PC-9 (cell line): ENCODE data around the gene FAM20B. TPM values are rescaled to one million over a fixed set of nuclear protein-coding genes. Genes with fewer than 3 reads are reported as not detected.
A peak's percentile ranks its signal among the peaks of the same experiment; 100 is the strongest.

ENCODE experiments used
- BruUV-seq: library from RNA; stranded (reverse); fragments of 400-500 nt; replicated peaks from 2 replicates; lab custom pipeline; 2021; lab: Mats Ljungman, UMichigan
- CTCF ChIA-PET: fragments of 300-600 bp; sonication (Branson Sonifier 250); formaldehyde crosslinking; loops from one replicate; lab custom pipeline; 2022; ENCODE audit warnings: antibody characterized with exemption; lab: Charles Lee
- POLR2A ChIA-PET: fragments of 300-600 bp; sonication (Branson Sonifier 250); formaldehyde crosslinking; loops from one replicate; lab custom pipeline; 2022; ENCODE audit warnings: antibody characterized with exemption; ENCODE audit not compliant: unreplicated experiment; lab: Charles Lee
- DNase-seq, 2 experiments: peaks; one replicate each; pipeline versions ENCODE4 v3.0.0 to v3.0.0-alpha.2; 2015 to 2022; ENCODE audit warnings: mixed read lengths in 1 of 2
- H2AFZ ChIP-seq: fragments of 200-600 bp; sonication (generic); 2 replicates; pipeline ENCODE4 v1.8.1; 2017; ENCODE audit warnings: antibody characterized with exemption
- H3F3A ChIP-seq: fragments of 200-600 bp; sonication (generic); 2 replicates; pipeline ENCODE4 v1.8.1; 2017; ENCODE audit warnings: antibody characterized with exemption, mild to moderate bottlenecking, low read depth; ENCODE audit not compliant: insufficient read depth
- H3K27ac ChIP-seq: fragments of 200-600 bp; sonication (generic); 2 replicates; pipeline ENCODE4 v1.6.1; 2016; ENCODE audit warnings: mixed run types
- H3K27me3 ChIP-seq: fragments of 200-600 bp; sonication (generic); 2 replicates; pipeline ENCODE4 v1.6.1; 2016; ENCODE audit warnings: low read depth, mixed run types; ENCODE audit not compliant: insufficient read depth
- H3K36me3 ChIP-seq: fragments of 200-600 bp; sonication (generic); 2 replicates; pipeline ENCODE4 v1.6.1; 2016; ENCODE audit warnings: low read depth, mixed run types
- H3K4me1 ChIP-seq: fragments of 200-600 bp; sonication (generic); replicated peaks from 2 replicates; pipeline ENCODE4 v1.6.1; 2016; ENCODE audit warnings: mixed run types; ENCODE audit not compliant: insufficient read depth
- H3K4me2 ChIP-seq: fragments of 200-600 bp; sonication (generic); 2 replicates; pipeline ENCODE4 v1.6.1; 2017; ENCODE audit warnings: mixed run types
- H3K4me3 ChIP-seq: fragments of 200-600 bp; sonication (generic); 2 replicates; pipeline ENCODE4 v1.6.1; 2016; ENCODE audit warnings: mixed run types
- H3K79me2 ChIP-seq: fragments of 200-600 bp; sonication (generic); 2 replicates; pipeline ENCODE4 v1.6.1; 2017; ENCODE audit warnings: low read depth, mixed run types
- H3K9me2 ChIP-seq: fragments of 200-600 bp; sonication (generic); 2 replicates; pipeline ENCODE4 v1.8.1; 2017; ENCODE audit warnings: mild to moderate bottlenecking; ENCODE audit not compliant: insufficient read depth
- H3K9me3 ChIP-seq: fragments of 200-600 bp; sonication (generic); 2 replicates; pipeline ENCODE4 v1.8.1; 2016; ENCODE audit warnings: low read depth; ENCODE audit not compliant: insufficient read depth
- H4K20me1 ChIP-seq: fragments of 200-600 bp; sonication (generic); 2 replicates; pipeline ENCODE4 v1.8.1; 2017; ENCODE audit not compliant: insufficient read depth
- EZH2 ChIP-seq: fragments of 200-600 bp; sonication (generic); IDR thresholded peaks from 2 replicates; pipeline ENCODE4 v1.8.0; 2017; ENCODE audit warnings: antibody characterized with exemption, low read depth
- intact Hi-C: fragments of 100-400 bp; cut with micrococcal nuclease; formaldehyde crosslinking; loops from one replicate; pipeline ENCODE4 v1.10.0; 2022; ENCODE audit not compliant: unreplicated experiment
- total RNA-seq: library from RNA; stranded (reverse); gene quantifications from 2 replicates; pipeline ENCODE4 v1.2.3, GENCODE V29; 2021
- TF ChIP-seq, protein P1 (sequence below): fragments of 200-600 bp; sonication (generic); conservative IDR thresholded peaks from 2 replicates; pipeline ENCODE4 v1.6.1; 2017; ENCODE audit warnings: mixed run types, antibody characterized with exemption, mild to moderate bottlenecking, moderate library complexity

Gene FAM20B
- total RNA-seq, 1 experiment from 2014 or later, result 80.5 TPM

DNA sequence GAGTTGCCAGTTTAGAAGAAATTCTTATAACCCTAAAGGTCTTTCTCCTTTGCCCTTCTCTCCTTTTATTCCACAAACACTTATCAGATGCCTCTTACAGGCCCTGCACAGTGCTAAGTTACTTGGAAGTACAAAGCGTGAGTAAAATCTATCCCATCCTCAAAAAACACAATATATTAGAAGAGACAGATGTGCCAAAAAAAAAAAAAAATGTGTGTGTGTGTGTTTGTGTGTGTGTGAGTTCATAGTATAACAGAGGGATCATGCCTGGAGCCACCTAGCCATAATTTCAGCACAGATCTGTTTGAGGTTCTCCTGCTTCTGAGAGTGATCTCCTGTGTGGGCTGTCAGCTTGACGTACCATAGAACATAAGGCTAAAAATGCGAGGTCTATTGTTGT, 5.0 kb downstream of the FAM20B start:
- ChIA-PET POLR2A (no interaction called here), CTCF (interaction anchor here (0.6 kb wide), 1 partner anchor 137 kb away, joined by 5 read pairs; no protein-coding TSS in a partner anchor)
- Histone ChIP-seq H3K9me3 (no peaks in the 10 kb centered on the region), H3K4me2 (0 out of 2 replicates have a peak overlapping the region, but pooled peaks have one; percentile 44), H2AFZ (no peak overlapping the region), H3K36me3 (no peaks in the 10 kb centered on the region), H3F3A (peaks cover 24% of the 10 kb centered on the region), H3K27ac (peak overlapping the region; percentile 54), H3K79me2 (peaks cover 94% of the 10 kb centered on the region), H4K20me1 (no peaks in the 10 kb centered on the region), H3K27me3 (no peaks in the 10 kb centered on the region), H3K9me2 (no peaks in the 10 kb centered on the region), H3K4me3 (no peak overlapping the region), H3K4me1 (peaks cover 85% of the 10 kb centered on the region)
- BruUV-seq, result no TSS peak
- TF ChIP-seq, protein P1, sequence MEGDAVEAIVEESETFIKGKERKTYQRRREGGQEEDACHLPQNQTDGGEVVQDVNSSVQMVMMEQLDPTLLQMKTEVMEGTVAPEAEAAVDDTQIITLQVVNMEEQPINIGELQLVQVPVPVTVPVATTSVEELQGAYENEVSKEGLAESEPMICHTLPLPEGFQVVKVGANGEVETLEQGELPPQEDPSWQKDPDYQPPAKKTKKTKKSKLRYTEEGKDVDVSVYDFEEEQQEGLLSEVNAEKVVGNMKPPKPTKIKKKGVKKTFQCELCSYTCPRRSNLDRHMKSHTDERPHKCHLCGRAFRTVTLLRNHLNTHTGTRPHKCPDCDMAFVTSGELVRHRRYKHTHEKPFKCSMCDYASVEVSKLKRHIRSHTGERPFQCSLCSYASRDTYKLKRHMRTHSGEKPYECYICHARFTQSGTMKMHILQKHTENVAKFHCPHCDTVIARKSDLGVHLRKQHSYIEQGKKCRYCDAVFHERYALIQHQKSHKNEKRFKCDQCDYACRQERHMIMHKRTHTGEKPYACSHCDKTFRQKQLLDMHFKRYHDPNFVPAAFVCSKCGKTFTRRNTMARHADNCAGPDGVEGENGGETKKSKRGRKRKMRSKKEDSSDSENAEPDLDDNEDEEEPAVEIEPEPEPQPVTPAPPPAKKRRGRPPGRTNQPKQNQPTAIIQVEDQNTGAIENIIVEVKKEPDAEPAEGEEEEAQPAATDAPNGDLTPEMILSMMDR, result no peak
- no peak for TF ChIP-seq EZH2
- intact Hi-C loops, result no loop called here
- no peak for DNase-seq

DNA sequence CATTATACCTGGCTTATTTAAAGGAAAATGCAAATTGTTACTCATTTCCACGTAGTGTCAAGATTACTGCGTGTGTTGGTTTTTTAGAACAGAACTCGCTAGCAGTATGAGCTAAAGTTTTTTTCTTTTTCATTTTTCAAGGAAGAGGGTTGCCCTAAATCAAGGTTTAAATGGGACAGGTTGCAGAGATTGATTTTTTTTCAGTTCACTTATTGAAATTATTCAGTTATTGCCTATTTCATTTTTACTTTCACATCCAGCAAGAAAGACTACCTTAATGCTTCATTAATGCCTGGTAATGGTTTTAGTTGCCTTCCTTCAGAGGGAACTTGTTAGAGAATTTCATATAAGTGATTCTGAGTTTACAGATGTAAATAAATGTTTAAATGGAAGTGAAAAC, 5.6 kb downstream of the FAM20B start:
- peaks cover 100% of the 10 kb centered on the region for H3K79me2 ChIP-seq
- no peak overlapping the region for H2AFZ ChIP-seq
- no peaks in the 10 kb centered on the region for H3K9me2 ChIP-seq
- H3K9me3 ChIP-seq, result no peaks in the 10 kb centered on the region
- CTCF ChIA-PET, result interaction anchor here (0.6 kb wide), 1 partner anchor 138 kb away, joined by 5 read pairs; no protein-coding TSS in a partner anchor
- no peak for DNase-seq
- BruUV-seq, result no TSS peak
- H4K20me1 ChIP-seq, result no peaks in the 10 kb centered on the region
- intact Hi-C loops, result no loop called here
- H3K4me3 ChIP-seq, result no peak overlapping the region
- peaks cover 29% of the 10 kb centered on the region for H3F3A ChIP-seq
- H3K36me3 ChIP-seq, result no peaks in the 10 kb centered on the region
- POLR2A ChIA-PET, result interaction anchor here (0.5 kb wide), 1 partner anchor 30 kb away, joined by 4 read pairs; no protein-coding TSS in a partner anchor
- TF ChIP-seq EZH2, result no peak
- TF ChIP-seq, protein P1, result no peak
- peak overlapping the region; percentile 44 for H3K4me2 ChIP-seq
- peaks cover 91% of the 10 kb centered on the region for H3K4me1 ChIP-seq
- H3K27me3 ChIP-seq, result no peaks in the 10 kb centered on the region
- peak overlapping the region; percentile 54 for H3K27ac ChIP-seq

DNA sequence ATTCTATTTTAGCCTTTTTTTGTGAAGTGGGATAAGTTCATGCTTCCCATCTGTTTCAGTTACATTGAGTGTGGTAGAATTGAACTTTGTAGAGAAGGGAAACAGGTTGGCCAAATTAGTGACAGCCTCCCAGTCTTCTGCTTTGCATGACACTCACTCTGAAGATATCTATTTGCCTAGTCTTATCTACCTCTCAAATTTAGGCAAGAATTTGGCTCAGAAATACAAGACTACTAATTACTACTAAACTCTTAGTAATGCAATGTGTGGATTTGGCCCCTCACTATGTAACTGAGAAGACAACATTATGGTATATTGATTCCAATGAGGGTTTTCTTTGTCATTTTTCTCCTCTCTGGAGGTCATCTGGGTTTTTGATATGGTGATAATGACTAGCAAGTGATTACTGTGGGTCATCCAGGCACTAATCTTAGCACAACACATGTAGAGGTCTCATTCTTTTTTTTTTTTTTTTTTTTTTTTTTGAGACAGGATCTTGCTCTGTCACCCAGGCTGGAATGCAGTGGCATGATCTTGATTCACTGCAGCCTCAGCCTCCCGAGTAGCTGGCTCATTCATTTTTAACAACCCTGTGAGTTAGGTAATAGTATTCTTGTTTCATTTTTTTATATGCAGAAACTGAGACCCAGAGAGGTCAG, 6.3 kb downstream of the FAM20B start:
- H3F3A ChIP-seq, result peaks cover 29% of the 10 kb centered on the region
- peaks cover 98% of the 10 kb centered on the region for H3K4me1 ChIP-seq
- no peaks in the 10 kb centered on the region for H4K20me1 ChIP-seq
- TF ChIP-seq EZH2, result no peak
- TF ChIP-seq, protein P1, result no peak
- no TSS peak for BruUV-seq
- ChIA-PET POLR2A (interaction anchor here (0.5 to 0.7 kb wide), 2 partner anchors 29 to 140 kb away, joined by 4 to 32 read pairs; no protein-coding TSS in a partner anchor), CTCF (interaction anchor here (0.7 to 1.3 kb wide), 2 partner anchors 15 to 74 kb away, joined by 4 to 6 read pairs; no protein-coding TSS in a partner anchor)
- H3K9me2 ChIP-seq, result no peaks in the 10 kb centered on the region
- intact Hi-C loops, result no loop called here
- H3K36me3 ChIP-seq, result no peaks in the 10 kb centered on the region
- no peaks in the 10 kb centered on the region for H3K9me3 ChIP-seq
- H3K27me3 ChIP-seq, result no peaks in the 10 kb centered on the region
- H3K4me2 ChIP-seq, result peak overlapping the region; percentile 44
- H3K27ac ChIP-seq, result peak overlapping the region; percentile 54
- DNase-seq, result peak in 1 of 2 experiments; percentile 70
- peaks cover 99% of the 10 kb centered on the region for H3K79me2 ChIP-seq
- H2AFZ ChIP-seq, result no peak overlapping the region
- H3K4me3 ChIP-seq, result no peak overlapping the region
